Caco-2 (cell line): ENCODE results near the gene NHERF2. TPM values are rescaled to one million over a fixed set of nuclear protein-coding genes. Genes with fewer than 3 reads are reported as not detected.

Experiments used
- BruUV-seq: library from RNA; stranded (reverse); fragments of 400-500 nt; replicated peaks from 2 replicates; lab custom pipeline; 2021; lab: Mats Ljungman, UMichigan
- CTCF ChIA-PET: fragments of 300-600 bp; sonication (Branson Sonifier 250); formaldehyde crosslinking; loops from one replicate; lab custom pipeline; 2022; ENCODE audit warnings: antibody characterized with exemption; lab: Charles Lee
- POLR2A ChIA-PET: fragments of 300-600 bp; sonication (Branson Sonifier 250); formaldehyde crosslinking; loops from one replicate; lab custom pipeline; 2022; ENCODE audit warnings: antibody characterized with exemption; lab: Charles Lee
- DNase-seq, 2 experiments: peaks; one replicate each; pipeline versions ENCODE4 v3.0.0 to v3.0.0-alpha.2; 2020 to 2022
- H3K27me3 ChIP-seq: replicated peaks from 2 replicates; pipeline ENCODE4 v1.6.0; 2011; ENCODE audit warnings: low read length; ENCODE audit not compliant: control insufficient read depth, insufficient read depth
- H3K36me3 ChIP-seq: 2 replicates; pipeline ENCODE4 v1.5.1; 2011; ENCODE audit warnings: low read length; ENCODE audit not compliant: control insufficient read depth, insufficient read depth
- H3K4me1 ChIP-seq: fragments of 250-450 bp; sonication (Bioruptor Pico); 2 replicates; pipeline ENCODE4 v1.5.1; 2020; ENCODE audit warnings: mild to moderate bottlenecking
- H3K4me3 ChIP-seq: 2 replicates; pipeline ENCODE4 v1.5.1; 2011; ENCODE audit warnings: low read depth, mild to moderate bottlenecking, control low read depth, low read length
- H3K9me3 ChIP-seq: fragments of 250-450 bp; sonication (Bioruptor Pico); 2 replicates; pipeline ENCODE4 v1.5.1; 2020; ENCODE audit warnings: mild to moderate bottlenecking, moderate library complexity
- H3K27ac Mint-ChIP-seq: one replicate; pipeline ENCODE4 v1.8.0; 2022; ENCODE audit warnings: mixed read lengths; ENCODE audit not compliant: unreplicated experiment
- H3K27me3 Mint-ChIP-seq: one replicate; pipeline ENCODE4 v1.8.0; 2022; ENCODE audit warnings: mixed read lengths; ENCODE audit not compliant: insufficient read depth, unreplicated experiment
- H3K36me3 Mint-ChIP-seq: one replicate; pipeline ENCODE4 v1.8.0; 2022; ENCODE audit warnings: mild to moderate bottlenecking, mixed read lengths; ENCODE audit not compliant: insufficient read depth, unreplicated experiment
- H3K4me1 Mint-ChIP-seq: one replicate; pipeline ENCODE4 v1.8.0; 2022; ENCODE audit warnings: low read depth, mixed read lengths; ENCODE audit not compliant: unreplicated experiment
- H3K4me3 Mint-ChIP-seq: one replicate; pipeline ENCODE4 v1.8.0; 2022; ENCODE audit warnings: mild to moderate bottlenecking, moderate library complexity, mixed read lengths; ENCODE audit not compliant: unreplicated experiment
- H3K9me3 Mint-ChIP-seq: one replicate; pipeline ENCODE4 v1.8.0; 2022; ENCODE audit warnings: mixed read lengths; ENCODE audit not compliant: unreplicated experiment
- CTCF ChIP-seq, 2 experiments: fragments of 200-600 bp in 1 of 2; IDR thresholded peaks; 1 replicate in 1 of 2; 2 replicates in 1 of 2; pipeline versions ENCODE4 v1.5.1 to v1.8.0; 2011 to 2022; ENCODE audit warnings: antibody characterized with exemption in 1 of 2, control low read depth in 1 of 2, inconsistent platforms in 1 of 2, low read depth in 1 of 2, low read length in 1 of 2, mild to moderate bottlenecking in 1 of 2, moderate library complexity in 1 of 2; ENCODE audit not compliant: insufficient read depth in 1 of 2, severe bottlenecking in 1 of 2, unreplicated experiment in 1 of 2
- intact Hi-C: fragments of 100-400 bp; cut with micrococcal nuclease; formaldehyde crosslinking; loops from one replicate; pipeline ENCODE4 v1.10.0; 2022; ENCODE audit not compliant: unreplicated experiment
- total RNA-seq: library from RNA; stranded (reverse); gene quantifications from 2 replicates; pipeline ENCODE4 v1.2.3, GENCODE V29; 2022

Gene NHERF2
- total RNA-seq, 1 experiment from 2014 or later = 26.6 TPM

GRCh38 chr16:2079991-2080390, 53.3 kb downstream of the NHERF2 start:
- Mint-ChIP-seq H3K36me3 (peaks cover 14% of the 10 kb centered on the region), H3K9me3 (no peaks in the 10 kb centered on the region), H3K4me3 (no peak overlapping the region), H3K4me1 (no peaks in the 10 kb centered on the region), H3K27me3 (no peaks in the 10 kb centered on the region), H3K27ac (no peak overlapping the region)
- DNase-seq = no peak
- no peaks in the 10 kb centered on the region; the same call in 1 of the 2 replicates for H3K36me3 ChIP-seq
- POLR2A ChIA-PET = no interaction called here
- H3K9me3 ChIP-seq = no peaks in the 10 kb centered on the region
- intact Hi-C loops = no loop called here
- no TSS peak for BruUV-seq
- no peak overlapping the region for H3K4me3 ChIP-seq
- no peaks in the 10 kb centered on the region for H3K4me1 ChIP-seq
- TF ChIP-seq CTCF (IDR thresholded peaks at IDR 0.05; ENCODE audit: insufficient read depth in 1 of 2, low read depth in 1 of 2, low read length in 1 of 2, severe bottlenecking in 1 of 2, unreplicated experiment in 1 of 2) = no peak
- CTCF ChIA-PET = interaction anchor here (0.6 kb wide), 1 partner anchor 297 kb away, joined by 3 read pairs; the partner anchor contains the start of gene NUBP2
- no peaks in the 10 kb centered on the region for H3K27me3 ChIP-seq

- intact Hi-C loops = no loop called here
- H3K27me3 Mint-ChIP-seq = no peaks in the 10 kb centered on the region
- H3K4me3 Mint-ChIP-seq = no peak overlapping the region
- H3K27ac Mint-ChIP-seq = no peak overlapping the region
- H3K36me3 ChIP-seq = no peaks in the 10 kb centered on the region
- peaks cover 25% of the 10 kb centered on the region for H3K36me3 Mint-ChIP-seq
- H3K9me3 ChIP-seq = no peaks in the 10 kb centered on the region
- H3K9me3 Mint-ChIP-seq = no peaks in the 10 kb centered on the region
- ChIA-PET POLR2A (no interaction called here), CTCF (interaction anchor here (0.5 kb wide), 1 partner anchor 390 kb away, joined by 4 read pairs; the partner anchor contains the start of gene NTN3)
- H3K4me1 ChIP-seq = no peaks in the 10 kb centered on the region
- no peak overlapping the region for H3K4me3 ChIP-seq
- no peak for TF ChIP-seq CTCF (IDR thresholded peaks at IDR 0.05; ENCODE audit: insufficient read depth in 1 of 2, low read depth in 1 of 2, low read length in 1 of 2, severe bottlenecking in 1 of 2, unreplicated experiment in 1 of 2)
- H3K4me1 Mint-ChIP-seq = no peaks in the 10 kb centered on the region
- DNase-seq = no peak
- BruUV-seq = no TSS peak
- no peaks in the 10 kb centered on the region for H3K27me3 ChIP-seq
These were observed 54.7 kb downstream of the NHERF2 start for GRCh38 chr16:2081201-2082084.

- H3K9me3 ChIP-seq = no peaks in the 10 kb centered on the region
- H3K4me3 ChIP-seq = no peak overlapping the region
- no TSS peak for BruUV-seq
- ChIA-PET CTCF (interaction anchor here (0.5 kb wide), 1 partner anchor 389 kb away, joined by 4 read pairs; the partner anchor contains the start of gene NTN3), POLR2A (no interaction called here)
- intact Hi-C loops = no loop called here
- peaks cover 35% of the 10 kb centered on the region for H3K36me3 Mint-ChIP-seq
- no peaks in the 10 kb centered on the region for H3K36me3 ChIP-seq
- H3K27ac Mint-ChIP-seq = peak overlapping the region; percentile 60
- H3K4me1 Mint-ChIP-seq = no peaks in the 10 kb centered on the region
- no peaks in the 10 kb centered on the region for H3K4me1 ChIP-seq
- no peaks in the 10 kb centered on the region for H3K27me3 Mint-ChIP-seq
- no peak for DNase-seq
- H3K27me3 ChIP-seq = no peaks in the 10 kb centered on the region
- H3K4me3 Mint-ChIP-seq = no peak overlapping the region
- TF ChIP-seq CTCF (IDR thresholded peaks at IDR 0.05; ENCODE audit: insufficient read depth in 1 of 2, low read depth in 1 of 2, low read length in 1 of 2, severe bottlenecking in 1 of 2, unreplicated experiment in 1 of 2) = no peak
- H3K9me3 Mint-ChIP-seq = no peaks in the 10 kb centered on the region
These were observed 55.7 kb downstream of the NHERF2 start for GRCh38 chr16:2082171-2082982.
